Diencephalon (tissue), 1 donor: ENCODE measurements around the gene STOX2. TPM values are rescaled to one million over a fixed set of nuclear protein-coding genes. Genes with fewer than 3 reads are reported as not detected.

Experiments
- total RNA-seq: library from RNA; depleted of rRNA; stranded (reverse); fragments of >200 nt; gene quantifications from one replicate; pipeline ENCODE4 v1.2.3, GENCODE V29; 2014

Gene STOX2
- 60.4 TPM for total RNA-seq

DNA sequence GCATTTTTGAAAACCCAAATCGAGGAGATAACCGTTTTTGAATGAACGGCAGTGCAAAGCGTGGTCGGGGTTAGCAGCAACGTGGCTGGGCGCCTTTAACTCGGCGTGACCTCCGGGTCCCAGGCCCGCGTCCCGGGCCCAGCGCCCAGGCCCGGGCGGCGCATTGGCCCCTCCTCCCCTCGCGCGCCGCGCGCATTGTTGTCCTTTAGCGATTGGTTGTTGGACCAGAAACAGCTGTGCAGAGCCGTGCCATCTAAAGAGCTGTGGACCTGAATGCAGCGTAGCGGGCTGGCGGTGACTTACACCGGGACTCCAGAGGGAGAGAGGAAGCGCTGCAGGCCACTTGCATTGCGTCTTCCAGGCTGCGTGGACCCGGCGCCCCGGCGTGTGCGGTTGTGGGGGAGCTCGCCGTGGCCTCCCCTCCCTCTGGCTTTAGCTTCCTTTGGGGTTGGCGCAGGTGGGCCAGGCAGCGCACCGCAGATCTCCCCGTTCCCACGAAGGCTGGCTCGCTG is at the start of gene STOX2:
TSS of gene STOX2 (plus strand) at position 227 of the 512 bp plus-strand sequence. CDS start 1,484 bp downstream, outside the sequence.

Other genes with a start within 250 kb of the STOX2 start
- 23.5 TPM for gene RWDD4, start 246.1 kb upstream of the STOX2 start, total RNA-seq
- gene TRAPPC11, start 246.0 kb upstream of the STOX2 start, total RNA-seq: 68.0 TPM